Activated naive CD4-positive, alpha-beta T cell treated with anti-CD3 and anti-CD28 coated beads, Interleukin-2, amount 50 U/mL, for 24 hours (primary cell): ENCODE data around the gene DMKN.

ENCODE experiments used
- H3K27ac Mint-ChIP-seq: one replicate; pipeline ENCODE4 v1.8.0; 2021; ENCODE audit warnings: mild to moderate bottlenecking, mixed read lengths
- H3K27me3 Mint-ChIP-seq: one replicate; pipeline ENCODE4 v1.8.0; 2021; ENCODE audit warnings: mixed read lengths
- H3K36me3 Mint-ChIP-seq: one replicate; pipeline ENCODE4 v1.8.0; 2021; ENCODE audit warnings: mixed read lengths
- H3K4me1 Mint-ChIP-seq: one replicate; pipeline ENCODE4 v1.8.0; 2021; ENCODE audit warnings: mixed read lengths
- H3K4me3 Mint-ChIP-seq: one replicate; pipeline ENCODE4 v1.8.0; 2021; ENCODE audit warnings: mild to moderate bottlenecking, mixed read lengths
- H3K9me3 Mint-ChIP-seq: one replicate; pipeline ENCODE4 v1.8.0; 2021; ENCODE audit warnings: mixed read lengths

Gene DMKN

GRCh38 chr19:35516310-35516709 lies 2.9 kb upstream of the DMKN start:
- Mint-ChIP-seq H3K36me3 (no peaks in the 10 kb centered on the region), H3K4me3 (no peak overlapping the region), H3K9me3 (no peaks in the 10 kb centered on the region), H3K27me3 (peaks cover 5% of the 10 kb centered on the region), H3K4me1 (no peaks in the 10 kb centered on the region), H3K27ac (no peak overlapping the region)

GRCh38 chr19:35514282-35514809 lies 897 bp upstream of the DMKN start:
- peaks cover 5% of the 10 kb centered on the region for H3K27me3 Mint-ChIP-seq
- H3K4me1 Mint-ChIP-seq = peaks cover 13% of the 10 kb centered on the region
- no peaks in the 10 kb centered on the region for H3K36me3 Mint-ChIP-seq
- no peak overlapping the region for H3K27ac Mint-ChIP-seq
- no peaks in the 10 kb centered on the region for H3K9me3 Mint-ChIP-seq
- no peak overlapping the region for H3K4me3 Mint-ChIP-seq

- Mint-ChIP-seq H3K36me3 (no peaks in the 10 kb centered on the region), H3K4me1 (peaks cover 15% of the 10 kb centered on the region), H3K4me3 (no peak overlapping the region), H3K9me3 (no peaks in the 10 kb centered on the region), H3K27me3 (peaks cover 8% of the 10 kb centered on the region), H3K27ac (no peak overlapping the region)
Measured at GRCh38 chr19:35512831-35513627, 420 bp downstream of the DMKN start.

- H3K4me3 Mint-ChIP-seq = no peak overlapping the region
- no peak overlapping the region for H3K27ac Mint-ChIP-seq
- peaks cover 8% of the 10 kb centered on the region for H3K27me3 Mint-ChIP-seq
- no peaks in the 10 kb centered on the region for H3K36me3 Mint-ChIP-seq
- peaks cover 15% of the 10 kb centered on the region for H3K4me1 Mint-ChIP-seq
- no peaks in the 10 kb centered on the region for H3K9me3 Mint-ChIP-seq
Measured at GRCh38 chr19:35511337-35511736, 2.1 kb downstream of the DMKN start.

GRCh38 chr19:35510626-35510964 lies 2.9 kb downstream of the DMKN start:
- Mint-ChIP-seq H3K27me3 (peaks cover 9% of the 10 kb centered on the region), H3K36me3 (no peaks in the 10 kb centered on the region), H3K4me1 (peaks cover 15% of the 10 kb centered on the region), H3K9me3 (no peaks in the 10 kb centered on the region), H3K4me3 (peak overlapping the region; percentile 77), H3K27ac (no peak overlapping the region)

- H3K4me1 Mint-ChIP-seq = peaks cover 15% of the 10 kb centered on the region
- no peaks in the 10 kb centered on the region for H3K36me3 Mint-ChIP-seq
- no peaks in the 10 kb centered on the region for H3K9me3 Mint-ChIP-seq
- H3K27ac Mint-ChIP-seq = no peak overlapping the region
- H3K4me3 Mint-ChIP-seq = peak overlapping the region; percentile 77
- H3K27me3 Mint-ChIP-seq = peaks cover 13% of the 10 kb centered on the region
Measured at GRCh38 chr19:35509861-35510625, 3.4 kb downstream of the DMKN start.

GRCh38 chr19:35509018-35509652 lies 4.3 kb downstream of the DMKN start:
- peak overlapping the region; percentile 77 for H3K4me3 Mint-ChIP-seq
- H3K4me1 Mint-ChIP-seq = peaks cover 15% of the 10 kb centered on the region
- H3K9me3 Mint-ChIP-seq = no peaks in the 10 kb centered on the region
- no peak overlapping the region for H3K27ac Mint-ChIP-seq
- peaks cover 11% of the 10 kb centered on the region for H3K27me3 Mint-ChIP-seq
- H3K36me3 Mint-ChIP-seq = no peaks in the 10 kb centered on the region

- H3K4me1 Mint-ChIP-seq = peaks cover 15% of the 10 kb centered on the region
- H3K9me3 Mint-ChIP-seq = no peaks in the 10 kb centered on the region
- peaks cover 11% of the 10 kb centered on the region for H3K27me3 Mint-ChIP-seq
- H3K4me3 Mint-ChIP-seq = no peak overlapping the region
- H3K36me3 Mint-ChIP-seq = no peaks in the 10 kb centered on the region
- H3K27ac Mint-ChIP-seq = no peak overlapping the region
Measured at GRCh38 chr19:35508129-35508528, 5.3 kb downstream of the DMKN start.

- Mint-ChIP-seq H3K36me3 (no peaks in the 10 kb centered on the region), H3K27me3 (peaks cover 9% of the 10 kb centered on the region), H3K9me3 (no peaks in the 10 kb centered on the region), H3K4me1 (peaks cover 15% of the 10 kb centered on the region), H3K27ac (no peak overlapping the region), H3K4me3 (no peak overlapping the region)
Measured at GRCh38 chr19:35507561-35507960, 5.9 kb downstream of the DMKN start.

GRCh38 chr19:35506011-35506410 lies 7.4 kb downstream of the DMKN start:
- H3K4me3 Mint-ChIP-seq = no peak overlapping the region
- no peak overlapping the region for H3K27ac Mint-ChIP-seq
- no peaks in the 10 kb centered on the region for H3K9me3 Mint-ChIP-seq
- H3K4me1 Mint-ChIP-seq = peaks cover 15% of the 10 kb centered on the region
- no peaks in the 10 kb centered on the region for H3K36me3 Mint-ChIP-seq
- peaks cover 11% of the 10 kb centered on the region for H3K27me3 Mint-ChIP-seq

GRCh38 chr19:35502751-35503150 lies 10.7 kb downstream of the DMKN start:
- no peaks in the 10 kb centered on the region for H3K9me3 Mint-ChIP-seq
- H3K27me3 Mint-ChIP-seq = peaks cover 8% of the 10 kb centered on the region
- H3K4me3 Mint-ChIP-seq = no peak overlapping the region
- no peaks in the 10 kb centered on the region for H3K4me1 Mint-ChIP-seq
- H3K36me3 Mint-ChIP-seq = no peaks in the 10 kb centered on the region
- no peak overlapping the region for H3K27ac Mint-ChIP-seq

GRCh38 chr19:35501684-35502083 lies 11.8 kb downstream of the DMKN start:
- no peaks in the 10 kb centered on the region for H3K9me3 Mint-ChIP-seq
- H3K27me3 Mint-ChIP-seq = peaks cover 8% of the 10 kb centered on the region
- no peak overlapping the region for H3K27ac Mint-ChIP-seq
- H3K4me3 Mint-ChIP-seq = no peak overlapping the region
- H3K4me1 Mint-ChIP-seq = no peaks in the 10 kb centered on the region
- H3K36me3 Mint-ChIP-seq = no peaks in the 10 kb centered on the region

- no peaks in the 10 kb centered on the region for H3K4me1 Mint-ChIP-seq
- no peaks in the 10 kb centered on the region for H3K9me3 Mint-ChIP-seq
- H3K27me3 Mint-ChIP-seq = peaks cover 8% of the 10 kb centered on the region
- H3K27ac Mint-ChIP-seq = no peak overlapping the region
- H3K4me3 Mint-ChIP-seq = no peak overlapping the region
- H3K36me3 Mint-ChIP-seq = no peaks in the 10 kb centered on the region
Measured at GRCh38 chr19:35500611-35501010, 12.8 kb downstream of the DMKN start.

- Mint-ChIP-seq H3K4me3 (no peak overlapping the region), H3K4me1 (peaks cover 8% of the 10 kb centered on the region), H3K27ac (no peak overlapping the region), H3K9me3 (no peaks in the 10 kb centered on the region), H3K36me3 (no peaks in the 10 kb centered on the region), H3K27me3 (peaks cover 3% of the 10 kb centered on the region)
Measured at GRCh38 chr19:35498984-35499527, 14.4 kb downstream of the DMKN start.

- no peak overlapping the region for H3K27ac Mint-ChIP-seq
- H3K4me3 Mint-ChIP-seq = no peak overlapping the region
- H3K9me3 Mint-ChIP-seq = no peaks in the 10 kb centered on the region
- H3K27me3 Mint-ChIP-seq = peaks cover 3% of the 10 kb centered on the region
- no peaks in the 10 kb centered on the region for H3K36me3 Mint-ChIP-seq
- H3K4me1 Mint-ChIP-seq = peaks cover 8% of the 10 kb centered on the region
Measured at GRCh38 chr19:35498220-35498619, 15.2 kb downstream of the DMKN start.
